Measurements from ENCODE around the gene TMEM170A. TPM values are rescaled to one million over a fixed set of nuclear protein-coding genes. Genes with fewer than 3 reads are reported as not detected.
A peak's percentile ranks its signal among the peaks of the same experiment; 100 is the strongest.

Gene TMEM170A
- total RNA-seq, 1 donor: 19.0 TPM

GRCh38 chr16:75471723-75472633 lies 7.5 kb upstream of the TMEM170A start:
- DNase-seq (ENCODE audit: low read depth): peak; percentile 64
- TF ChIP-seq CTCF (IDR thresholded peaks at IDR 0.05; ENCODE audit: insufficient read depth, low read depth, low read length): peak; percentile 83
- no peak overlapping the region for H3K4me3 ChIP-seq (ENCODE audit: low read depth, low read length)

GRCh38 chr16:75466760-75467159 lies 2.3 kb upstream of the TMEM170A start:
- TF ChIP-seq CTCF (IDR thresholded peaks at IDR 0.05; ENCODE audit: insufficient read depth, low read depth, low read length): no peak
- DNase-seq (ENCODE audit: low read depth): no peak
- no peak overlapping the region for H3K4me3 ChIP-seq (ENCODE audit: low read depth, low read length)

- H3K4me3 ChIP-seq (ENCODE audit: low read depth, low read length): peak overlapping the region; percentile 81
- DNase-seq (ENCODE audit: low read depth): peak; percentile 9
Observed at GRCh38 chr16:75463389-75464121, 934 bp downstream of the TMEM170A start.

GRCh38 chr16:75462806-75463205 lies 1.7 kb downstream of the TMEM170A start:
- peak; percentile 12 for DNase-seq (ENCODE audit: low read depth)
- H3K4me3 ChIP-seq (ENCODE audit: low read depth, low read length): peak overlapping the region; percentile 81

GRCh38 chr16:75461575-75461974 lies 2.9 kb downstream of the TMEM170A start:
- no peak for DNase-seq (ENCODE audit: low read depth)
- no peak overlapping the region for H3K4me3 ChIP-seq (ENCODE audit: low read depth, low read length)
- TF ChIP-seq CTCF (IDR thresholded peaks at IDR 0.05; ENCODE audit: insufficient read depth, low read depth, low read length): no peak

More at GRCh38 chr16:75462806-75463205, 1.7 kb downstream of the TMEM170A start:
- TF ChIP-seq CTCF (IDR thresholded peaks at IDR 0.05; ENCODE audit: insufficient read depth, low read depth, low read length): no peak

- peak; percentile 21 for DNase-seq (ENCODE audit: low read depth)
- no peak overlapping the region for H3K4me3 ChIP-seq (ENCODE audit: low read depth, low read length)
- TF ChIP-seq CTCF (IDR thresholded peaks at IDR 0.05; ENCODE audit: insufficient read depth, low read depth, low read length): no peak
Observed at GRCh38 chr16:75460446-75460845, 4.0 kb downstream of the TMEM170A start.

- no peak for DNase-seq (ENCODE audit: low read depth)
- no peak for TF ChIP-seq CTCF (IDR thresholded peaks at IDR 0.05; ENCODE audit: insufficient read depth, low read depth, low read length)
- no peak overlapping the region for H3K4me3 ChIP-seq (ENCODE audit: low read depth, low read length)
Observed at GRCh38 chr16:75459691-75460090, 4.8 kb downstream of the TMEM170A start.

All from fibroblast of villous mesenchyme (primary cell).